Ecto neural progenitor cell (in vitro differentiated cells): ENCODE data around the gene ID3.

Source experiments
- DNase-seq: peaks from one replicate; pipeline ENCODE4 v3.0.0-alpha.2; 2018; ENCODE audit warnings: low spot score

Gene ID3

GRCh38 chr1:23526329-23527041, 32.8 kb downstream of the ID3 start:
- DNase-seq: no peak

- no peak for DNase-seq
These were observed 33.6 kb downstream of the ID3 start for GRCh38 chr1:23525558-23526250.

- no peak for DNase-seq
These were observed 34.4 kb downstream of the ID3 start for GRCh38 chr1:23524716-23525401.

- DNase-seq: no peak
These were observed 35.1 kb downstream of the ID3 start for GRCh38 chr1:23524163-23524562.

GRCh38 chr1:23522244-23522982, 36.9 kb downstream of the ID3 start:
- no peak for DNase-seq

- no peak for DNase-seq
These were observed 37.7 kb downstream of the ID3 start for GRCh38 chr1:23521588-23521987.

GRCh38 chr1:23517581-23517980, 41.7 kb downstream of the ID3 start:
- no peak for DNase-seq

GRCh38 chr1:23515905-23516304, 43.4 kb downstream of the ID3 start:
- no peak for DNase-seq

- no peak for DNase-seq
These were observed 45.1 kb downstream of the ID3 start for GRCh38 chr1:23514111-23514679.

- no peak for DNase-seq
These were observed 49.4 kb downstream of the ID3 start for GRCh38 chr1:23509896-23510295.
